Measurements from ENCODE around the gene UQCRC1.
"Not testable (repeated sequence)": the region's sequence is repeated elsewhere in the genome, so short reads cannot be mapped to it uniquely, and the experiment has no call there.

The UQCRC1 gene

GRCh38 chr3:48552111-48552951 is 57.1 kb downstream of the UQCRC1 start:
- DNase-seq, result no peak

- DNase-seq, result not testable (repeated sequence)
These were observed 57.8 kb downstream of the UQCRC1 start for GRCh38 chr3:48551651-48552050.

Measured in NCI-H2171 treated with DMSO at 0.1 percent for 48 hours (cell line).